Retinal pigment epithelial cell (primary cell): ENCODE measurements around the gene NIPSNAP3A.
A peak's percentile ranks its signal among the peaks of the same experiment; 100 is the strongest.

Experiments
- DNase-seq: peaks from one replicate; pipeline ENCODE4 v3.0.0-alpha.2; 2010; ENCODE audit warnings: low read depth
- H3K4me3 ChIP-seq: 2 replicates; pipeline ENCODE4 v1.5.1; 2011; ENCODE audit warnings: mild to moderate bottlenecking, low read length, control low read depth, moderate library complexity
- CTCF ChIP-seq: conservative IDR thresholded peaks from 2 replicates; pipeline ENCODE4 v1.5.1; 2011; ENCODE audit warnings: low read depth, low read length, control low read depth, inconsistent platforms

The NIPSNAP3A gene

GRCh38 chr9:104802906-104803305, 55.4 kb downstream of the NIPSNAP3A start:
- no peak overlapping the region for H3K4me3 ChIP-seq
- no peak for TF ChIP-seq CTCF
- no peak for DNase-seq

- TF ChIP-seq CTCF, result no peak
- no peak for DNase-seq
These were observed 58.0 kb downstream of the NIPSNAP3A start for GRCh38 chr9:104805441-104805840.

GRCh38 chr9:104808035-104808614, 60.6 kb downstream of the NIPSNAP3A start:
- peak; percentile 10 for TF ChIP-seq CTCF
- no peak for DNase-seq
- H3K4me3 ChIP-seq, result no peak overlapping the region

More at GRCh38 chr9:104805441-104805840, 58.0 kb downstream of the NIPSNAP3A start:
- no peak overlapping the region for H3K4me3 ChIP-seq
